Adipocyte (in vitro differentiated cells): ENCODE results near the gene RDH5.

Source experiments
- DNase-seq: peaks from one replicate; pipeline ENCODE4 v3.0.0-alpha.2; 2015; ENCODE audit warnings: low read depth
- H3K27me3 ChIP-seq: replicated peaks from 2 replicates; pipeline ENCODE4 v1.7.0; 2013; ENCODE audit warnings: mild to moderate bottlenecking, low read length, moderate library complexity; ENCODE audit not compliant: control insufficient read depth, insufficient read depth
- H3K36me3 ChIP-seq: 2 replicates; pipeline ENCODE4 v1.7.0; 2013; ENCODE audit warnings: low read length, mild to moderate bottlenecking, moderate library complexity; ENCODE audit not compliant: control insufficient read depth, insufficient read depth, severe bottlenecking
- H3K4me1 ChIP-seq: 2 replicates; pipeline ENCODE4 v1.7.0; 2013; ENCODE audit warnings: mild to moderate bottlenecking, low read length, moderate library complexity; ENCODE audit not compliant: control insufficient read depth, insufficient read depth
- H3K4me3 ChIP-seq: 2 replicates; pipeline ENCODE4 v1.7.0; 2013; ENCODE audit warnings: mild to moderate bottlenecking, low read length, moderate library complexity
- H3K9ac ChIP-seq: 2 replicates; pipeline ENCODE4 v1.7.0; 2013; ENCODE audit warnings: mild to moderate bottlenecking, low read length, moderate library complexity
- H3K9me3 ChIP-seq: 2 replicates; pipeline ENCODE4 v1.7.0; 2013; ENCODE audit warnings: mild to moderate bottlenecking, low read length, moderate library complexity; ENCODE audit not compliant: control insufficient read depth

Gene RDH5, protein sequence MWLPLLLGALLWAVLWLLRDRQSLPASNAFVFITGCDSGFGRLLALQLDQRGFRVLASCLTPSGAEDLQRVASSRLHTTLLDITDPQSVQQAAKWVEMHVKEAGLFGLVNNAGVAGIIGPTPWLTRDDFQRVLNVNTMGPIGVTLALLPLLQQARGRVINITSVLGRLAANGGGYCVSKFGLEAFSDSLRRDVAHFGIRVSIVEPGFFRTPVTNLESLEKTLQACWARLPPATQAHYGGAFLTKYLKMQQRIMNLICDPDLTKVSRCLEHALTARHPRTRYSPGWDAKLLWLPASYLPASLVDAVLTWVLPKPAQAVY

DNA sequence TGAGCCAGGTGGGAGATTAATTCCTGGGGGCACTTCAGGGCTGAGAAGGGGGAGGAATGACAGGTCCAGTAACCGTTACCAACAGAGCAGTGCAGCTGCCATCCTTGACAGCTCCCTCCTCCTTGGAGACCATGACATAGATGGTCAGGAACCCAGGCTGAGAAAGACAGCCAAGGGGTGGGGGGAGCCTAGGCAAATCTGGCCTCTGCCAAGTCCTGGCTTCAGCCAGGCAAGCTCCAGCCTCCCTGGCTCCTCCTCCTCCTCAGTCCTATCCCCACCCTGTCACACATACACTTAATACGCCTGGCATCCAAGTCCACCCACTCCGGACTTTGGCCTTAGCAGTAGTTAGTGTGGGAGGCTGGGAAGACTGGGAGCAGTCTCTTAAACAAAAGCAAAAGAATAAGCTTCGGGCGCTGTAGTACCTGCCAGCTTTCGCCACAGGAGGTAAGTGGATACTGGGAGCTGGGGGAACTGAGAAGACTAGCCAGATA is at the start of gene RDH5:
Gene RDH5 (plus strand): TSS at position 323 of the 494 bp plus-strand sequence. CDS start 792 bp downstream, outside the sequence.
- no peaks in the 10 kb centered on the region for H3K27me3 ChIP-seq
- peak within 1 kb of the TSS; percentile 86 for H3K9ac ChIP-seq
- H3K4me3 ChIP-seq = peak within 1 kb of the TSS; percentile 76
- H3K9me3 ChIP-seq = no peaks in the 10 kb centered on the region
- peaks cover 77% of the 10 kb centered on the region for H3K4me1 ChIP-seq
- DNase-seq = peak; percentile 85
- H3K36me3 ChIP-seq = peaks cover 15% of the 10 kb centered on the region

DNA sequence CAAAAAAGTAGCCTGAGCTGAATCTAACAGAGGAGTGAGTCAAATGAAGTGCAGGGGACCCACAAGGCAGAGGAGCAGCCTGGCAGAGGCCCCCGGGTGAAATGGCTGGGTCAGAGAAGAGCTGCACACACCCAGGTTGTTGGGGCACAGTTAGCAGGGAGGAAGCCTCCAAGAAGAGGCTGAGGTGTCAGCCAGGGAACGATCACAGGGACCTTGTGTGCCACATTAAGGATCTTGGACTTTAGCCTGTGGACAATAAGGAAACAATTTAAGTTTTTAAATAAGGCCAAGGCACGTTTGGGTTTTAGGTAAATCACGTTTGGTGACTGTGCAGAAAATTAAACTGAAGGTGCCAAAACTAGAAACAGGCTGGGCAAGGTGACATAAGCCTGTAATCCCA is 48.4 kb upstream of the RDH5 start:
- Histone ChIP-seq H3K9ac (no peak overlapping the region), H3K4me3 (no peak overlapping the region), H3K9me3 (no peaks in the 10 kb centered on the region), H3K27me3 (no peaks in the 10 kb centered on the region), H3K36me3 (no peaks in the 10 kb centered on the region), H3K4me1 (peaks cover 4% of the 10 kb centered on the region)
- no peak for DNase-seq

DNA sequence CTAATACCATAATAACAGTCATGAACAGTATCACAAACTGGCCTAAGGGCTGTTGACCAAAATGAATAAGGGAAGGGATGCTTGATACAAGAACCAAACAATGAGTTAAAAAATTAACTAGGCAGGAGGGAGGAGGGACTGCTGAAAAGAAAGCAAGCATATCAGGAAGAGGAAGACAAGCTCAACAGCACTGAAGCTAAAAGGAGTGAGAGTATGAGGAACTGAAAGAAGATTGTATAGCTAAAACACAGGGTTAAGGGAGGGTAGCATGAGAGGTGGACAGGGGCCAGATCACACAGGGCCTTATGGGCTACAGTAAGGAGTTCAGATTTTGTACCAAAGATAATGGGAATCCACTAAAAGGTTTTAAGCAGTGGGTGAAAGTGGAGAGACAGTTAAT is 46.6 kb upstream of the RDH5 start:
- DNase-seq = no peak
- Histone ChIP-seq H3K9me3 (no peaks in the 10 kb centered on the region), H3K36me3 (no peaks in the 10 kb centered on the region), H3K4me1 (peaks cover 4% of the 10 kb centered on the region), H3K9ac (no peak overlapping the region), H3K27me3 (no peaks in the 10 kb centered on the region), H3K4me3 (no peak overlapping the region)

DNA sequence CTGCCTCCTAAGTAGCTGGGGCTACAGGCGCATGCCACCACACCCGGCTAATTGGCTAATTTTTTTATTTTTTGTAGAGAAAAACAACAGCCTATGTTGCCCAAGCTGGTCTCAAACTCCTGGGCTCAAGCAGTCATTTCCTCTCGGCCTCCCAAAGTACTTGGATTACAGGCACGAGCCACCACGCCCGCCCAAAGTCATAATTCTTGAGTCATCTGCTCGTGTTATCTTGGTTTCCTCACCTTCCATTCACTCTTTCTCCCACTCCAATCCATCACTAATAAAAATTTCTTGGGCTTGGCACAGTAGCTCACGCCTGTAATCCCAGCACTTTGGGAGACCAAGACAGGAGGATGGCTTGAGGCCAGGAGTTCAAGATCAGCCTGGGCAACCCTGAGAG is 44.5 kb upstream of the RDH5 start:
- Histone ChIP-seq H3K4me1 (no peaks in the 10 kb centered on the region), H3K9ac (no peak overlapping the region), H3K4me3 (no peak overlapping the region), H3K27me3 (no peaks in the 10 kb centered on the region), H3K9me3 (no peaks in the 10 kb centered on the region), H3K36me3 (no peaks in the 10 kb centered on the region)
- DNase-seq = no peak

DNA sequence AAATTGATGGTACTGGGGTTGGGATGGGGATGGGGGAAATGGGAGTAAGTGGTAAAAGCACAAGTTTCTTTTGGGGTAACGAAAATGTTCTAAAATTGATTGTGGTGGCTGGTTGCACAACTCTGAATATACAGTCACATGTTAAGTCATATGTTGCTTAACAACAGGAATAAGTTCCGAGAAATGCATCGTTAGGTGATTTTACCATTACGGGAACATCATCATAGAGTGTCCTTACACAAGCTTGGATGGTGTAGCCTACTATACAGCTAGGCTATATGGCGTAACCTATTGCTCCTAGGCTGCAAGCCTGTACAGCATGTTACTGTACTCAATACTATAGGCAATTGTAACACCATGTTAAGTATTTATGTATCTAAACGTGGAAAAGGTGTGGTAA is 43.5 kb upstream of the RDH5 start:
- Histone ChIP-seq H3K4me1 (peaks cover 6% of the 10 kb centered on the region), H3K9me3 (no peaks in the 10 kb centered on the region), H3K27me3 (no peaks in the 10 kb centered on the region), H3K9ac (no peak overlapping the region), H3K36me3 (no peaks in the 10 kb centered on the region), H3K4me3 (no peak overlapping the region)
- DNase-seq = no peak

DNA sequence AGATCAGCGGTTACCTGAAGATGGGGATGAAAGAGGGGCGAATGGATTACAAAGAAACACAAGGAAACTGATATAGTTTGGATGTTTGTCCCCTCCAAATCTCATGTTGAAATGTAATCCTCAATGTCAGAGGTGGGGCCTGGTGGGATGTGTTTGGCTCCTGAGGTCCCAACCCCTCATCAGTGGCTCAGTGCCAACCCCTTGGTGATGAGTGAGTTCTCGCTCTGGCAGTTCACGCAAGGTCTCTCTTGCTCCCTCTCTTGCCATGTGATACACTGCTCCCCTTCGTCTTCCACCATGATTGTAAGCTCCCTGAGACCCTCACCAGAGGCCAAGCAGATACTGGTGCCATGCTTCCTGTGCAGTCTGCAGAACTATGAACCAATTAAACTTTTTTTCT is 40.5 kb upstream of the RDH5 start:
- H3K4me1 ChIP-seq = peaks cover 14% of the 10 kb centered on the region
- H3K9ac ChIP-seq = no peak overlapping the region
- no peak for DNase-seq
- no peaks in the 10 kb centered on the region for H3K9me3 ChIP-seq
- H3K4me3 ChIP-seq = no peak overlapping the region
- no peaks in the 10 kb centered on the region for H3K27me3 ChIP-seq
- peaks cover 5% of the 10 kb centered on the region for H3K36me3 ChIP-seq

DNA sequence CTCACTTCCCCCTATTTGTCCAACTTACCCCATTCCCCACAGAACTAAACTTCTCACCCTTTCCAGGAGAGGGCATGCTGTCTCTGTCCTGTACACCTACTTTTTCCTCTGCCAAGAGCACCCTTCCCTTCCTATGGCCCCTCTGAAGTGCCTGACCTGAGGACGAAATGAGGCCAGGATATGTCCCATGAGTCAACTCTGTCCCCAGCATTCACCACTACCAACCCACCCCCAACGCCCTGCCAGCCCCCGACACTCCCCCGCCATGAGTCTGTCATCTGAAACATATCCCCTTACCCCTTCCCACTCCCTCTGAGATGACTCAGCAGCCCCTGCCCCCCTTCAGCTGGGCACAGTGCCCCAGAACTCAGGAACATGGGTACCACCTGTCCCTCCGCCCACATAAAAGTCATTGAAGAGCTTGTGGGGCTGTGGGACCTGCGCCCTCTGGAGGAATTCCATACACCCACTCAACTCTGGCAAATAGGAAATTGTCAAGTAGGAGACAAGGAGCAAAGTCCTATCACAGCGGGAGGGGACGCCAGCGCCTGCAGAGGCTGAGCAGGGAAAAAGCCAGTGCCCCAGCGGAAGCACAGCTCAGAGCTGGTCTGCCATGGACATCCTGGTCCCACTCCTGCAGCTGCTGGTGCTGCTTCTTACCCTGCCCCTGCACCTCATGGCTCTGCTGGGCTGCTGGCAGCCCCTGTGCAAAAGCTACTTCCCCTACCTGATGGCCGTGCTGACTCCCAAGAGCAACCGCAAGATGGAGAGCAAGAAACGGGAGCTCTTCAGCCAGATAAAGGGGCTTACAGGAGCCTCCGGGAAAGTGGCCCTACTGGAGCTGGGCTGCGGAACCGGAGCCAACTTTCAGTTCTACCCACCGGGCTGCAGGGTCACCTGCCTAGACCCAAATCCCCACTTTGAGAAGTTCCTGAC is 38.8 kb upstream of the RDH5 start:
- peak; percentile 49 for DNase-seq
- H3K9ac ChIP-seq = peak overlapping the region; percentile 52
- no peaks in the 10 kb centered on the region for H3K27me3 ChIP-seq
- peaks cover 14% of the 10 kb centered on the region for H3K4me1 ChIP-seq
- H3K36me3 ChIP-seq = peaks cover 22% of the 10 kb centered on the region
- peak overlapping the region; percentile 57 for H3K4me3 ChIP-seq
- H3K9me3 ChIP-seq = no peaks in the 10 kb centered on the region

DNA sequence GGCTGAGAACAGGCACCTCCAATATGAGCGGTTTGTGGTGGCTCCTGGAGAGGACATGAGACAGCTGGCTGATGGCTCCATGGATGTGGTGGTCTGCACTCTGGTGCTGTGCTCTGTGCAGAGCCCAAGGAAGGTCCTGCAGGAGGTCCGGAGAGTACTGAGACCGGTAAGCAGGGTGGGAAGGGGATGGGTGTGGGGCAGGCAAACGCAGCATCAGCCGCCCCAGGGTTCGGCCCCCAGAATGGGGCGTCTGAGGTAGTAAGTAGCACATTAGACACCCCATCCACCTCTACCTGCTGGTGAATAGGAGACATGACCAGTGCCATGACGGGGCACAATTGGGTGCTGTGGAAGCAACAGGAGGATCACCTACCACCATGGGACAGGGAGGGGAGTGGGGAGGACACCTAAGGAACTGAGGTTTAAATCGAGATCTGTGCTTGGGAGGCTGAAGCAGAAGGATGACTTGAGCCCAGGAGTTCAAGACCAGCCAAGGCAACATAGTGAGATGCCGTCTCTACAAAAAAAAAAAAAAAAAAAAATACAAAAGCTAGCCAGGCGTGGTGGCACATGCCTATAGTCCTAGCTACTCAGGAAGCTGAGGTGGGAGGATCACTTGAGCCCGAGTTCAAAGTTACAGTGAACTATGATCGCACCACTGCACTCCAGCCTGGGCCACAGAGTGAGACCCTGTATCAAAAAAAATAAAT is 38.0 kb upstream of the RDH5 start:
- H3K27me3 ChIP-seq = no peaks in the 10 kb centered on the region
- DNase-seq = no peak
- H3K9me3 ChIP-seq = no peaks in the 10 kb centered on the region
- peaks cover 14% of the 10 kb centered on the region for H3K4me1 ChIP-seq
- peak overlapping the region; percentile 52 for H3K9ac ChIP-seq
- H3K4me3 ChIP-seq = peak overlapping the region; percentile 57
- H3K36me3 ChIP-seq = peaks cover 29% of the 10 kb centered on the region

DNA sequence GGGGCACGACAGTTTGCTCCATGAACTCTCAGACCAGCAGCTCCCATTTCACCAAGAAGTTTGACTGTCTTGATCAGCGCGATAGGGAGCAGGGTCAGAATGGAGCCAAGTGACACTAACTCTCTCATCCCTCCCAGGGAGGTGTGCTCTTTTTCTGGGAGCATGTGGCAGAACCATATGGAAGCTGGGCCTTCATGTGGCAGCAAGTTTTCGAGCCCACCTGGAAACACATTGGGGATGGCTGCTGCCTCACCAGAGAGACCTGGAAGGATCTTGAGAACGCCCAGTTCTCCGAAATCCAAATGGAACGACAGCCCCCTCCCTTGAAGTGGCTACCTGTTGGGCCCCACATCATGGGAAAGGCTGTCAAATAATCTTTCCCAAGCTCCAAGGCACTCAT is 36.5 kb upstream of the RDH5 start:
- DNase-seq = no peak
- Histone ChIP-seq H3K4me3 (no peak overlapping the region), H3K27me3 (no peaks in the 10 kb centered on the region), H3K9ac (no peak overlapping the region), H3K9me3 (no peaks in the 10 kb centered on the region), H3K4me1 (peaks cover 14% of the 10 kb centered on the region), H3K36me3 (peaks cover 41% of the 10 kb centered on the region)

DNA sequence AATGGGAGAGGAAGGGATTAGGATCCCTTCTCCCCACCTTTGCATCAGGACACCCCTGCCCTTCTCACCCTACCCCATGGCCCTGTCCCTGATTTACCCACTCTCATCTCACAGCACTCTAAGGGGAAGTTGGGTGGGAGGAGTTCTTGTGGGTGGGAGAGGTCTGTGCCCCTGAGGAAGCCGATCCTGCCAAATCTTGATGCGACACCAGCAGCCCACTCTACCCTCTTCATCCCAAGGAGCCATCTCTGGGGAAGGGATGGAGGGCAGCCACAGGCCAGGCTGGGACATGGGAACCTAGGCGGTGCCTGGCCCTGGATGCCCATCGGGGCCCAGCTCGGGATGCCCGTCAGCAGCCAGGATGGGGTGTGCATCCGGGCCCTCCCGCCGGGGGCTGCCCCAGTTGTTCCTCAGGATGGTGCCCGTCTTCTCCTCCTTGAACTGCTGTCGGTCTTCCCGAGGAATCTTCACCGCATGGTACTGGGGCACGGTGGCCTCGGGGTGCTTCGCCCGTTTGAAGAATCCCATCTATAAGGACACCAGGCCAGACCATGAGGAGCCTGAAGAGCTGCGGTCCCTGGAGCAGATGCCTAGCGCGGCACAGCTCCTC is 35.3 kb upstream of the RDH5 start:
- no peak overlapping the region for H3K4me3 ChIP-seq
- no peaks in the 10 kb centered on the region for H3K27me3 ChIP-seq
- no peak overlapping the region for H3K9ac ChIP-seq
- no peak for DNase-seq
- H3K9me3 ChIP-seq = no peaks in the 10 kb centered on the region
- peaks cover 14% of the 10 kb centered on the region for H3K4me1 ChIP-seq
- peaks cover 51% of the 10 kb centered on the region for H3K36me3 ChIP-seq
